ENCODE results near the gene WDR46. TPM values are rescaled to one million over a fixed set of nuclear protein-coding genes. Genes with fewer than 3 reads are reported as not detected.
"Not testable (repeated sequence)": the region's sequence is repeated elsewhere in the genome, so short reads cannot be mapped to it uniquely, and the experiment has no call there.

The WDR46 gene
- total RNA-seq, 1 donor from 2014 or later, result 53.8 TPM

- no peak for DNase-seq (ENCODE audit: low spot score)
Measured at GRCh38 chr6:33288141-33288920, 708 bp downstream of the WDR46 start.

- DNase-seq (ENCODE audit: low spot score), result no peak
Measured at GRCh38 chr6:33286946-33287914, 1.8 kb downstream of the WDR46 start.

GRCh38 chr6:33285214-33285613, 3.8 kb downstream of the WDR46 start:
- not testable (repeated sequence) for DNase-seq (ENCODE audit: low spot score)

- no peak for DNase-seq (ENCODE audit: low spot score)
Measured at GRCh38 chr6:33280539-33280938, 8.5 kb downstream of the WDR46 start.

DNA sequence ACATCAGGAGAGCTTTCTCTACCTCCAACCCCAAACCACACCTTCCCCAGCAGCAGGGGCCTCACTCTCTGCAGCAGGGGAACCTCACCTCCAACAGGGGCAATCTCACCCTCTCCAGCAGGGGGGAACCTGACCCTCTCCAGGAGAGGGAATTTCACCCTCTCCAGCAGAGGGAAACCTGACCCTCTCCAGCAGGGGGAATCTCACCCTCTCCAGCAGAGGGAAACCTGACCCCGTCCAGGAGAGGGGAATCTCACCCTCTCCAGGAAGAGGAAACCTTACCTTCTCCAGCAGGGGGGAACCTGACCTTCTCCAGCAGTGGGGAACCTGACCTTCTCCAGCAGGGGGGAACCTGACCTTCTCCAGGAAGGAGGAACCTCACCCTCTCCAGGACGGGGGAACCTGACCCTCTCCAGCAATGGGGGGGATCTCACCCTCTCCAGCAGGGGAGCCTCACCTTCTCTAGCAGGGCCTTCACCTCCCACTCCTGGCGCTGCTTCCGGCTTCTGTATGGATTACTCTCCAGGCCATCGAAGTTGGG, 9.0 kb downstream of the WDR46 start:
- no peak for DNase-seq (ENCODE audit: low spot score)

DNA sequence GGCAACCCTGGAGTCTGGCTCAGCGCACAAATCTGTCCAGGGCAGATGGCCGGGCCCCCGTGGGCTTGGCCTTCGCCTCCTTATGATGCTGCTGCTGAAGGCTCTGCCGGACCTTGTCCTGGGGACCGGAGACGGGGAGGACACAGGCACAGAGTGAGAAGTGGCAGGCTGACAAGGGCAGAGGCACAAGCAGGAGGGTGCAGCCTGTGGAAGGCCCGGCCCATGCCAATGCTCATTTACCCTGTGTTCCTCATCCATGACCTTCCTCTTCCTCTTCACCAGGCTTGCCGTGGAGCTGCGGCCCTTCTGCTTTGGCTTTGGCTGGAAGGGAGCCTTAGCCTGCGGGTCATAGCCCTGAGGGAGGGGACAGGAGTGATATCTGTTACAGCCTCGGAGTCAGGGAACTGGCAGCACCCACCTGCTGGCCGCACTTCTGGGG, 9.8 kb downstream of the WDR46 start:
- DNase-seq (ENCODE audit: low spot score), result no peak

GRCh38 chr6:33278810-33279209, 10.2 kb downstream of the WDR46 start:
- no peak for DNase-seq (ENCODE audit: low spot score)

GRCh38 chr6:33278392-33278741, 10.7 kb downstream of the WDR46 start:
- no peak for DNase-seq (ENCODE audit: low spot score)

DNA sequence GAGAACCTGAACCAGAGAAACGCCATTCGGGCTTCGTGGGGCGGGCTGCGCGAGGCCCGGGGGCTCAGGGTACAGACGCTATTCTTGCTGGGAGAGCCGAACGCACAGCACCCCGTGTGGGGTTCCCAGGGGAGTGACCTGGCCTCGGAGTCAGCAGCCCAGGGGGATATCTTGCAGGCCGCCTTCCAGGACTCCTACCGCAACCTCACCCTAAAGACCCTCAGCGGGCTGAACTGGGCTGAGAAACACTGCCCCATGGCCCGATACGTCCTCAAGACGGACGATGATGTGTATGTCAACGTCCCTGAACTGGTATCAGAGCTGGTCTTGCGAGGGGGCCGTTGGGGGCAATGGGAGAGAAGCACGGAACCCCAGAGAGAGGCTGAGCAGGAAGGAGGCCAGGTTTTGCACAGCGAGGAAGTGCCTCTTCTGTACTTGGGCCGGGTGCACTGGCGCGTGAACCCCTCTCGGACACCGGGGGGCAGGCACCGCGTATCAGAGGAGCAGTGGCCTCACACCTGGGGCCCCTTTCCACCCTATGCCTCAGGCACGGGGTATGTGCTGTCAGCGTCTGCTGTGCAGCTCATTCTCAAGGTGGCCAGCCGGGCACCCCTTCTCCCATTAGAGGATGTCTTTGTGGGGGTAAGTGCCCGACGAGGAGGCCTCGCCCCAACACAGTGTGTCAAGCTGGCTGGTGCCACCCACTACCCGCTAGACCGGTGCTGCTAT, 11.2 kb downstream of the WDR46 start:
- no peak for DNase-seq (ENCODE audit: low spot score)

DNA sequence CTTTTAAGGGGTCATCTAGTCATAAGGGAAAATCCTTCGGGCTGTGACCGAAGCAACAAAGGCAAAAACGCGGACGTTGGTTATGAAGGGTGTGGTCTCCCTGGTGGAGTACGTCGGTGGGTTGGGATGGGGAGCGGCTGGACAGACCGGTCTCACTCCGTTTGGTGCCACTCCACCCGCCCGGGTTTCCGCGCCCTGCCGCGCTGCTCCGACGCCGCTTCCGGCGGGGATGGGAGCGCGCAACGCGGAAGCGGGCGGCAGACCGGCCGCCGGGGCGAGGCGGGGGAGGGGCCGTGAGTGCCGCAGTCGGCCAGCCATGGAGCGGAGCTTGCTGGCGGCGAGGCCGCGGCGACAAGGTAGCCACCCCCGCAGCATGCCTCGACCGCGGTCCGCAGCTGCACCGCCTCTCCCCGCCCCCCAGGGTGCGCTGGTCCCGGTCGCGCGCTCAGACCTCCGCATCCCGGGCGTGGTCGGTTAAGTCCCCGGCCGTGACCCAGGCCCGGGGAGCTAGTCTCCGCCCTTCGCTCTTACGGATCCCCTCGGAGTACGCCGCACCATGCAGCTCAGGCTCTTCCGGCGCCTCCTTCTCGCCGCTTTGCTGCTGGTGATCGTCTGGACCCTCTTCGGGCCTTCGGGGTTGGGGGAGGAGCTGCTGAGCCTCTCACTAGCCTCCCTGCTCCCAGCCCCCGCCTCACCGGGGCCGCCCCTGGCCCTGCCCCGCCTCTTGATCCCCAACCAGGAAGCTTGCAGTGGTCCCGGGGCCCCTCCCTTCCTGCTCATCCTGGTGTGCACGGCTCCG, 12.0 kb downstream of the WDR46 start, which contains the start of gene B3GALT4:
B3GALT4 (plus strand) TSS at position 260 of the 799 bp plus-strand sequence; CDS start at position 557, 297 bp downstream.
- DNase-seq (ENCODE audit: low spot score), result peak; percentile 90

DNA sequence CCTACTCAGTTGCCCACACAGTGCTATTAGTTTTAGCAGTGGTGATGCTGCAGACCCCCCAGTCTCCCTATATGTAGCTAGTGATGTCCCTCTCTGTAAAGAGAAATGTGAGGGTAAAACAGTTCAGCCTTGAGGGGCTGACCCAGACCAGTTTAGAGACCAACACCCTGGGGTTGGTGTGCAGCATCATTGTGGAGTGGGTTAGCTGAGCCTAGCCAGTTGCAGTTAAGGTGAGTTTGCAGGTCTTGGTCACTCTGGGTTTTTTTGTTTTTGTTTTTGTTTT, 12.5 kb downstream of the WDR46 start:
- no peak for DNase-seq (ENCODE audit: low spot score)

DNA sequence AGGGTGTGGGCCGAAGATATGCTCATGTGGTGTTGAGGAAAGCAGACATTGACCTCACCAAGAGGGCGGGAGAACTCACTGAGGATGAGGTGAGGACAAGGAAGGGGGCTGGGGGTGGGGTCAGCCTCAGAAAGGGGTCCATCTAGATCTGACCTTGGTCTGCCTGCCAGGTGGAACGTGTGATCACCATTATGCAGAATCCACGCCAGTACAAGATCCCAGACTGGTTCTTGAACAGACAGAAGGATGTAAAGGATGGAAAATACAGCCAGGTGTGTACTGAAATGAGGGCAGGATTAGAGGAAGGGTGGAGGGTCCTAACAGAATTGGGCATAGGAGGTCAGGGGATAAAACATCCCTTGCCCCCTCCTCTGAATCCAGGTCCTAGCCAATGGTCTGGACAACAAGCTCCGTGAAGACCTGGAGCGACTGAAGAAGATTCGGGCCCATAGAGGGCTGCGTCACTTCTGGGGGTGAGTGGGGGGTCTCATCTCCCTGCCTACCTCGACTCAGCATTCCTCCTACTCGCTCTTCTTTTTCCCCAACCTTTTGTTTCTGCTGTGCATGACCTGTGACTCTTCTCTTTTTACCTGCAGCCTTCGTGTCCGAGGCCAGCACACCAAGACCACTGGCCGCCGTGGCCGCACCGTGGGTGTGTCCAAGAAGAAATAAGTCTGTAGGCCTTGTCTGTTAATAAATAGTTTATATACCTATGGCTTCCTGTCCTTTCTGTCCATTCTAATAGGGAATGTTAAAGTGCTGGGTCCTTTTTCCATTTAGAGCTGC, 13.1 kb downstream of the WDR46 start:
- not testable (repeated sequence) for DNase-seq (ENCODE audit: low spot score)

DNA sequence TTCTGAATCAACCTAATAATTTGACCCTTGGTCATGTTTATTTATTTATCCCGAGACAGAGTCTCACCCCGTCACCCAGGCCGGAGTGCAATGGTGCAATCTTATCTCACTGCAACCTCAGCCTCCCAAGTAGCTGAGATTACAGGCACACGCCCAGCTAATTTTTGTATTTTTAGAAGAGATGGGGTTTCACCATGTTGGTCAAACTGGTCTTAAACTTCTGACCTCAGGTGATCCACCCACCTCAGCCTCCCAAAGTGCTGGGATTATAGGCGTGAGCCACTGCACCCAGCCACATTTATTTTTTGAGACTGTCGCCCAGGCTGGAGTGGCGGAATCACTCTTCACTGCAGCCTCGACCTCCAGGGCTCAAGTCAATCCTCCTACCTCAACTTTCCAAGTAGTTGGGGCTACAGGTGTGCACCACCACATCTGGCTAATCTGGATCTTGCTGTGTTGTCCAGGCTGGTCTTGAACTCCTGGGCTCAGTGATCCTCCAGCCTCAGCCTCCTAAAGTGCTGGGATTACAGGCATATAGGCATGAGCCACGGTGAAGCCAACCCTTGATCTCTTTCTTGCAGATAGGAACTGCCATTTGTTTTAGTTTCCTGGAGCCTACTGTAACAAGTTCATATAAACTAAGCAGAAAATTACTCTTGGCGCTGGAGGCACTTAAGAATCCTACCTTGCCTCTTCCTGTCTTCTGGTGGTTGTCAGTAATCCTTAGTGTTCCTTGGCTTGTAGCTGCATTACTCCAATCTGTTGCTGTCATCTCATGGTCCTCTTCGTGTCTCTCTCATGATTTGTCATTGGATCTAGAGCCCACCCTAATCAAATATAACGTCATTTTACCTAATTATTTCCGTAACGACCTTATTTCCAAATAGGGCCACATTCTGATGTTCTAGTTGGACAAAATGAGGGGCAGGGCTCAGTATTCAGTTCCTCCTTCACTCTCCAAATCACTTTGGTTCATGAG, 14.8 kb downstream of the WDR46 start:
- DNase-seq (ENCODE audit: low spot score), result no peak

DNA sequence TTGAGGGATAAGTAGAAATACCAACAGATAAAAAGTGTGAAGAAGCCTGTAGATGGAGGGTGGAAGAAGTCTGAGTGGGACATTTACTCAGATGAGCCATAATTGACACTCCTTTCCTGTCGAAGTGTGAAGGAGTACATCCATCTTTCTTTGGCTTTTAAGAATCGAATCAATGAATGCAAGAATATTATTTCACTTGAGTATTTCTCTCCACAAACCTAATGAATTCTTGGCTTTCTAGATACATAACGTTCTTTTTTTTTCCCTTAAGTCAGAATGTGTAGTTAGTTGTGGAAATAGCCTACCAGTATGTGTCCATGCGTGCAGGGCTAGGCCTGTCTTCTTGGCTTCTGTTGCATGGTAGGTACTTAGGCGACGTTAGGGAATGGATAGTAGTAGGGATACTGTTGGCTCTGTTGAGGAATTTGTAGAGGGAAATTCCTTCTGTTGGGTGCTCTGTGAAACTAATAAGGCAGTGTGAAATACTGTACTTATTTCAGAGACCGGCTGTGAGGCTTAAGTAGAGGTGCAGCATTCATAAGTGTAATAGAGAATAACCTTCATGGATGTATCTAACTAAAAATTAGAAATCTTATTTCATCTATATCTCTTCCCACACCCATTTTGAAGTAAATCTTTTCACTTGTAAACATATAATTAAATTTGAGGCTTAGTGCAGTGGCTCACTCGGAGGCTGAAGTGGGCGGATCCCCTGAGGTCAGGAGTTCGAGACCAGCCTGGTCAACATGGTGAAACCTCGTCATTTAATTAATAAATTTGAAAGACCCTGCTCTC, 15.7 kb downstream of the WDR46 start:
- DNase-seq (ENCODE audit: low spot score), result no peak

- no peak for DNase-seq (ENCODE audit: low spot score)
Measured at GRCh38 chr6:33272275-33273128, 16.5 kb downstream of the WDR46 start.

- DNase-seq (ENCODE audit: low spot score), result peak; percentile 97
Measured at GRCh38 chr6:33271468-33272274, 17.4 kb downstream of the WDR46 start, which contains the start of the genes RPS18 and VPS52. Gene RPS18, plus strand, starts transcription at chr6:33272075. Its CDS starts 45 bp downstream, at chr6:33272120. Gene VPS52, minus strand, starts transcription at chr6:33271876. Its CDS starts 201 bp downstream, at chr6:33271675.

All from ureter (tissue), 1 donor.